ENCODE measurements around the gene MAGI1. TPM values are rescaled to one million over a fixed set of nuclear protein-coding genes. Genes with fewer than 3 reads are reported as not detected.

MAGI1 gene
- polyA plus RNA-seq, 1 donor, result 32.7 TPM

- DNase-seq, result no peak
Observed at GRCh38 chr3:65833761-65834505, 204.8 kb downstream of the MAGI1 start.

- no peak for DNase-seq
Observed at GRCh38 chr3:65831733-65832425, 206.8 kb downstream of the MAGI1 start.

DNA sequence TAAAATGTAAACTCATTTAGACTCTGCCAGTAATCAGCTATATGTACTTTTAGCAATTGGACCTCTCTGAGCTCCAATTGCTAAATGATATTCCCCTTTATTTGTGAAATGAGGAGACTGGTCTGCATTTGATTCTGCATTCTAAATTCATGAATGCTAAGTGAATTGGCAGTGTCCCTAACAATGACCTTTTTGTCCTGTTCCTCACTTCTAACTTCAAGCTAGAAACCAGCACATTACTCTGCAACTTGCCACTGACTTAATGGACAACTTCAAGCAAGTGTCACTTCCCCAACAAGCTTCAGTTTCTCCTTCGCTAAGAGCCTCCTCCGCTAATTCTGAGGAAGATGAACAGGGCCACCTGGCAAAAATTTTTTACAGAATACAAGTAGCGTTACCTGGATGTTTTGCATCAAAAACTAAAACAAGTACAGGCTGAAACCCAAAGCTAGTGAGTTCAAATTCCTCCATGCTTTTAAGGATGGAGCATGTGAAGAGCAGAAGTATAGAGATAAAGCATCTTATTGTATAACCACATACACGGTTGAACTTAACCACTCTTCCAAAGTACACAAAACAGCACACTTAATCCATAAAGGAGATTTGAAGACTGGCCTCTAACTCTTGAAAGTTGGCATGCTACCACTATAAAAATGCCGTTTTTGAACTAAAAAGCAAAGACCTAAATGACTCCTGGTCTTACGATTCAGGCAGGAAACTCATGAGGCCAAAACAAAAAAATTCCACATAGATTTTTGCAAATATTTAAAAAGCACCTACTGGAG is 207.6 kb downstream of the MAGI1 start:
- no peak for DNase-seq

- no peak for DNase-seq
Observed at GRCh38 chr3:65829228-65829627, 209.5 kb downstream of the MAGI1 start.

DNA sequence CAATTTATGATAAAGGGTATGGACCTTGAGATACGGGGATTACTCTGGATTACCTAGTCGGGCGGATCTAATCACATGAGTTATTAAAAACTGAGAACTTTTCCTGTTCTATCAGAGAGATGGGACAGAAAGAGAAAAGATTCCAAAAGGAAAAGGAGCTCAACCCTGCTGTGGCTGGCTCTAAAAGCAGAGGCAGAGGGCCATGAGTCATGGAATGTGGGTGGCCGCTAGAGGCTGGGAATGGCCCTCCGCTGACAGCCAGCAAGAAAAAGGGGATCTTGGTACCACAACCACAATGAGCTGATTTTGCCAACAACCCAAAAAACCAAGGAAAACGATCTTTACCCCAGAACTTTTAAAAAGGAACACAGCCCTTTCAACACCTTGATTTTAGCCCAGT is 210.0 kb downstream of the MAGI1 start:
- DNase-seq, result no peak

- no peak for DNase-seq
Observed at GRCh38 chr3:65827076-65827475, 211.6 kb downstream of the MAGI1 start.

DNA sequence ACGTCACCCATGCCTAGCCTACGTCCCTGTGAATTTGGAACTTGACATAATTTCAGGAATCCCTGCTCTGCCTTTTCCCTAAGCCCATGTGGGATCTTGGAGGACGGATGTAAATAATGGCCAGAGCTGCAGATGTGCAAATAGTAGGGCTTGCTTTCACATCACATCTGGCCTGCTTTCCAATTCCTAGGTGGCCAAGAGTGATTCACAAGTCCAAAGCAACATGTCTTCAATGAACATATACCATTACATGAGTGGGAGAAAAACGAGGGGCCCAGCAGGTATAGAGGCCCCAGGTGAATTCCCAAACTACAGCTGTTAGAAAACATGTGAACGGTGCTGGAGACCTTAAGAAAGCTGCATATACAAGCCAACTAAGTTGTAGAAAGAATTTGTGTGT is 214.6 kb downstream of the MAGI1 start:
- no peak for DNase-seq

- DNase-seq, result no peak
Observed at GRCh38 chr3:65820600-65820999, 218.1 kb downstream of the MAGI1 start.

GRCh38 chr3:65819896-65820295 is 218.8 kb downstream of the MAGI1 start:
- DNase-seq, result no peak

- no peak for DNase-seq
Observed at GRCh38 chr3:65817553-65818126, 221.1 kb downstream of the MAGI1 start.

- DNase-seq, result no peak
Observed at GRCh38 chr3:65816208-65816607, 222.5 kb downstream of the MAGI1 start.

DNA sequence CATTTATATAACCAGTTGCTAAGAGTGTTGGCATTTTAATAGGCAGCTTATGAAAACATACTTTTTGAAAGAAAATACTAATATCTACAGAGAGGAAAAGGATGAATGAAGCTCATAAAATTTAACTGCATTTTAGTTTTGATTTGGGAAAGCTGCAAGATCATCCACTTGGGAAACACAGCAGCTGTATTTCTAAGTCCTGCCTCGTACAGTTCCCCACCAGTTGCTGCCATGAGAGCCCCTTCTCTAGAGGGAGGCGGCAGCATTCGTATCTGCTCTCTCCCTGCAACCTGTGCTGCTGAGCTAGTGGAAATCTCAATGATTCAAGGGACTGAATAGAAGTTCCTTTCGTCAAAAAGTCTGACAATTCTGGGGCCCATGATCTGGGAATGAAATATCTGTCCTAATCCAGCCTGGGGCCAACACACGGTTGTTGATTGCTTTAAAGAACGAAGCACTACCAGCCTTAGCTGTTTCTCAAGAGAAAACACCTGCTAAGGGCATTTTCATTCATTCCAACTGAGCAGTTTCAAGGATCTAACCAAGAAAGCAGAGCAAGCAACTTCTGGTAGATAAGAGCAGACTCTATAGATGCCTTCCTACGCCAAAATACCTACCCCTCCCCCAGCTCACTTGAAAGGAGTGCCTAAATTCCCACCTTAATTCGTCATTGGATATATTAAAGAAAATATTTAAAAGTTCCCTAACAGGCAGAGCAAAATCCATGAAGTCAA is 223.7 kb downstream of the MAGI1 start:
- DNase-seq, result no peak

DNA sequence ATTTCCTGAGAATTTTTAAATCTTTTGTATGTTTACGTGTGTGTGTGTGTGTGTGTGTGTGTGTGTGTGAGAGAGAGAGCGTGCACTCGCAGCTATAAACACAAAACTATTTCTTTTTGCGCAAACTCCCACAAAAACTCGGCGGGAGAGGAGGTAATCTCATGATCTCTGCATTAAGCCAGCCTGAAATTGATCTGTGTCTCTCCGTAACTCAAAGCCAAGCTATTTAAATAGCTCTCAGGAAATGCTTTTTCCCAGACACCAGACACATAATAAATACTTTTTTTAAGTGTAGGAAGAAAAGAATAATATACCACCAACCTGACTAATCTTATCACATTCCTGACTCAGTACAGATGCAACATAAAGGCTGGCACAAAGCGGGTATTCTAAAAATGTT is 226.8 kb downstream of the MAGI1 start:
- no peak for DNase-seq

GRCh38 chr3:65811086-65811761 is 227.5 kb downstream of the MAGI1 start:
- DNase-seq, result no peak

- no peak for DNase-seq
Observed at GRCh38 chr3:65810302-65810701, 228.4 kb downstream of the MAGI1 start.

GRCh38 chr3:65809641-65810150 is 229.0 kb downstream of the MAGI1 start:
- DNase-seq, result no peak

GRCh38 chr3:65808824-65809223 is 229.9 kb downstream of the MAGI1 start:
- no peak for DNase-seq

DNA sequence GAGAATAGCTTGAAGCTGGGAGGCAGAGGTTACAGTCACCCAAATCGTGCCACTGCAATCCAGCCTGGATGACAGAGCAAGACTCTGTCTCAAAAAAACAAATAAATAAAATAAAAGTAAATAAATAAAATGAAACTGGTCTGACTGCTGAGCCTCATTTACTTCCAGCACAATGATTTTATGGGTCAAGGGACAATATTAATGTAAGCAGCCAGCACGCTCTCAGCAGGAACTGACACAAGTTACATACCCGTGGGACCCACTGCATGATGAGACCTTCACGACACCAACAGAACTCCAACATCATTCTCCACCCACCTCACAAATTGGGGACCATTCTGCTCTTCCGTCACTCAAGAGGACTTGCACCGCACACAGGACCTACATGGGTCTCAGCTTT is 230.3 kb downstream of the MAGI1 start:
- no peak for DNase-seq

- DNase-seq, result no peak
Observed at GRCh38 chr3:65807225-65807624, 231.5 kb downstream of the MAGI1 start.

DNA sequence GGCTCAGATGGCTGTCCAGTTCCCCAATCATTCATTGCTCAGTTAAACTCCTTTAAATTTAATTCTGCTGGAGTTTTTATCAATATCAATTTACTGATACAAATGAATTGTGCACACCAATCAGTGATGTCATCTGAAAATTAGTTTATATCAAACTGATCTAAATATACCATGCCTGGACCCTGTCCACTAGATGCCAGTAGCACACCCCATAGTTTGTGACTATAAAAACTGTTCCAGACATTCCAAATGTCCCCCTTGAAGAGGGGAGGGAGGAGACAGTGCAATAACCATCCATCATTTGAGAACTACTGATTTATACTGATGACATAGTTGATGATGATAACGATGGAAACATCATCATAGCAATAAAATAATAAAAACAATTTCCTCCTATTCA is 232.1 kb downstream of the MAGI1 start:
- DNase-seq, result no peak

- DNase-seq, result no peak
Observed at GRCh38 chr3:65796676-65797075, 242.0 kb downstream of the MAGI1 start.

All from left kidney (tissue), 2 donors.